NB4 (cell line): ENCODE measurements around the gene TKFC.

Source experiments
- CTCF ChIP-seq: IDR thresholded peaks from one replicate; pipeline ENCODE4 v1.5.1; 2012; ENCODE audit warnings: low read depth, low read length
- POLR2A ChIP-seq: IDR thresholded peaks from 2 replicates; pipeline ENCODE4 v1.6.1; 2011; ENCODE audit warnings: mild to moderate bottlenecking; ENCODE audit not compliant: insufficient read length; ENCODE audit errors: extremely low read depth

GRCh38 chr11:61354208-61354607 is 21.2 kb downstream of the TKFC start:
- no peak for TF ChIP-seq CTCF
- no peak for TF ChIP-seq POLR2A
